IMR-90 (cell line): ENCODE measurements around the gene SKA3.

ENCODE experiments used
- BHLHE40 ChIP-seq: fragments of 150-350 bp; IDR thresholded peaks from 2 replicates; pipeline ENCODE4 v1.6.1; 2016; ENCODE audit warnings: mild to moderate bottlenecking, low read depth, low read length
- CEBPB ChIP-seq: IDR thresholded peaks from 2 replicates; pipeline ENCODE4 v1.6.1; 2012; ENCODE audit warnings: low read depth, low read length, improper control_type of control experiment
- CTCF ChIP-seq: conservative IDR thresholded peaks from 2 replicates; pipeline ENCODE4 v1.5.1; 2012; ENCODE audit warnings: mild to moderate bottlenecking, low read depth, low read length, improper control_type of control experiment
- FOS ChIP-seq: fragments of 150-350 bp; IDR thresholded peaks from 2 replicates; pipeline ENCODE4 v1.6.1; 2016; ENCODE audit warnings: low read depth, low read length
- MAZ ChIP-seq: IDR thresholded peaks from 2 replicates; pipeline ENCODE4 v1.6.1; 2012; ENCODE audit warnings: low read depth, mild to moderate bottlenecking, low read length, improper control_type of control experiment, moderate library complexity, borderline replicate concordance
- MXI1 ChIP-seq: IDR thresholded peaks from 2 replicates; pipeline ENCODE4 v1.6.1; 2012; ENCODE audit warnings: low read depth, mild to moderate bottlenecking, low read length, moderate library complexity, borderline replicate concordance
- NFE2L2 ChIP-seq: fragments of 150-350 bp; IDR thresholded peaks from 2 replicates; pipeline ENCODE4 v1.6.1; 2016; ENCODE audit warnings: low read depth, mild to moderate bottlenecking, low read length
- POLR2A ChIP-seq: IDR thresholded peaks from 2 replicates; pipeline ENCODE4 v1.6.1; 2012; ENCODE audit warnings: mild to moderate bottlenecking, low read depth, low read length
- RAD21 ChIP-seq: IDR thresholded peaks from 2 replicates; pipeline ENCODE4 v1.6.1; 2012; ENCODE audit warnings: low read length, improper control_type of control experiment
- RFX5 ChIP-seq: IDR thresholded peaks from 2 replicates; pipeline ENCODE4 v1.8.0; 2012; ENCODE audit warnings: low read depth, mild to moderate bottlenecking, low read length, moderate library complexity
- SMC3 ChIP-seq: fragments of 150-350 bp; IDR thresholded peaks from 2 replicates; pipeline ENCODE4 v1.6.1; 2016; ENCODE audit warnings: low read depth, mild to moderate bottlenecking, antibody characterized with exemption, low read length, moderate library complexity
- USF2 ChIP-seq: fragments of 150-350 bp; IDR thresholded peaks from 2 replicates; pipeline ENCODE4 v1.6.1; 2017; ENCODE audit warnings: mild to moderate bottlenecking, antibody characterized with exemption, low read length, low read depth

GRCh38 chr13:21109168-21109567, 67.2 kb downstream of the SKA3 start:
- TF ChIP-seq POLR2A (no peak), CTCF (no peak), CEBPB (no peak), MXI1 (no peak), FOS (no peak), USF2 (no peak), RFX5 (no peak), MAZ (no peak), SMC3 (no peak), NFE2L2 (no peak), RAD21 (no peak), BHLHE40 (no peak)
